K562 (cell line): ENCODE results near the gene ZSCAN26.

Source experiments
- HNRNPH1 ChIP-seq: fragments of 200-400 bp; formaldehyde crosslinking; optimal IDR thresholded peaks from 2 replicates; pipeline ENCODE3; 2017; ENCODE audit warnings: low read depth, mild to moderate bottlenecking, low read length, moderate library complexity
- NFIX ChIP-seq: fragments of 250-450 bp; sonication (Bioruptor Pico); IDR thresholded peaks from 2 replicates; pipeline ENCODE4 v1.4.0; 2020; ENCODE audit warnings: low read depth, mild to moderate bottlenecking, moderate library complexity
- SNRNP70 ChIP-seq: fragments of 200-400 bp; formaldehyde crosslinking; optimal IDR thresholded peaks from 2 replicates; pipeline ENCODE3; 2017; ENCODE audit warnings: low read depth, low read length
- SP1 ChIP-seq: sonication (generic); formaldehyde crosslinking; IDR thresholded peaks from 2 replicates; pipeline ENCODE4 v1.8.1; 2022; ENCODE audit warnings: mild to moderate bottlenecking, missing genetic modification reagents
- ZNF24 ChIP-seq: fragments of 450-650 bp; IDR thresholded peaks from 2 replicates; pipeline ENCODE4 v1.6.1; 2016
- TF ChIP-seq, protein P1 (sequence below), 3 experiments: IDR thresholded peaks in 2 of 3; conservative IDR thresholded peaks in 1 of 3; 2 replicates each; pipeline ENCODE4 v1.5.1; 2011 to 2012; ENCODE audit warnings: low read length in 3 of 3, mild to moderate bottlenecking in 3 of 3, control low read depth in 2 of 3, improper control_type of control experiment in 1 of 3, inconsistent platforms in 1 of 3, low read depth in 1 of 3, mixed read lengths in 1 of 3, moderate library complexity in 1 of 3; ENCODE audit not compliant: insufficient read depth in 2 of 3

DNA sequence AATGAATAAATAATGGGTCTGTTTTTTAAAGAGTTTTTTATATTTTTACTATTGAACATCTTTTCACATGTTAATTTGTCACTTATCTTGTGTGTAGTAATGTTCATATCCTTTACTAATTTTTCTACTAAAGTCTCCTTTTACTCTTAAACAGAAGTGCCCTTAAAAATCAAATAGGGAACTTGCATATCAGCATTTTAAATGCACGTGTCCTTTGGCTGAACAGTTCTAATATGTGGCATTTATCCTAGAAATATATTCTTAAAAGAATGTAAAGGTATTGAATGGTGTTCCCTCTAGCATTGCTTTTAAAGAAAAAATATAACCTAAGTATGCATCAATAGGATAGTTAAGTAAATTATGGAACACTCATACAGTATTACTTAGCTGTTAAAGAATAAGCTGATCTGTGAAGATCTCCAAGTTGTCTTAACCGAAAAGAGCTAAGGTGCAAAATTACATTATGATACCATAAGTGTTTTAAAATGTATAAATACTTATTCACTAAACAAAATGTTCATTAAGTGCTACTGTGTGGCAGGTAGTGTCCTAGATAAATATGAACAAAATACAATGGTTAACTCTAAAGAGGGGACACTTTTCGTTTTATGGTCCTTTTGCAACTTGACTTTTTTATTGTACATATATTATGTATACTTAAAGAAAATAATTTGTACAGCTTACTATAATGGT lies 13.8 kb downstream of the ZSCAN26 start:
- no peak for TF ChIP-seq ZNF24
- TF ChIP-seq SP1 (CRISPR knock-in tag) = no peak
- no peak for TF ChIP-seq HNRNPH1
- no peak for TF ChIP-seq NFIX (CRISPR knock-in tag)
- TF ChIP-seq SNRNP70 = no peak
- TF ChIP-seq, protein P1, sequence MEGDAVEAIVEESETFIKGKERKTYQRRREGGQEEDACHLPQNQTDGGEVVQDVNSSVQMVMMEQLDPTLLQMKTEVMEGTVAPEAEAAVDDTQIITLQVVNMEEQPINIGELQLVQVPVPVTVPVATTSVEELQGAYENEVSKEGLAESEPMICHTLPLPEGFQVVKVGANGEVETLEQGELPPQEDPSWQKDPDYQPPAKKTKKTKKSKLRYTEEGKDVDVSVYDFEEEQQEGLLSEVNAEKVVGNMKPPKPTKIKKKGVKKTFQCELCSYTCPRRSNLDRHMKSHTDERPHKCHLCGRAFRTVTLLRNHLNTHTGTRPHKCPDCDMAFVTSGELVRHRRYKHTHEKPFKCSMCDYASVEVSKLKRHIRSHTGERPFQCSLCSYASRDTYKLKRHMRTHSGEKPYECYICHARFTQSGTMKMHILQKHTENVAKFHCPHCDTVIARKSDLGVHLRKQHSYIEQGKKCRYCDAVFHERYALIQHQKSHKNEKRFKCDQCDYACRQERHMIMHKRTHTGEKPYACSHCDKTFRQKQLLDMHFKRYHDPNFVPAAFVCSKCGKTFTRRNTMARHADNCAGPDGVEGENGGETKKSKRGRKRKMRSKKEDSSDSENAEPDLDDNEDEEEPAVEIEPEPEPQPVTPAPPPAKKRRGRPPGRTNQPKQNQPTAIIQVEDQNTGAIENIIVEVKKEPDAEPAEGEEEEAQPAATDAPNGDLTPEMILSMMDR (IDR thresholded peaks at IDR 0.05 in 2 of 3, conservative IDR thresholded peaks at IDR 0.05 in 1 of 3; ENCODE audit: insufficient read depth in 2 of 3, low read depth in 1 of 3, low read length in 3 of 3) = no peak
